Measurements from ENCODE around the gene CAMKMT. TPM values are rescaled to one million over a fixed set of nuclear protein-coding genes. Genes with fewer than 3 reads are reported as not detected.

Gene CAMKMT
- total RNA-seq, 1 experiment from 2014 or later, result 12.5 TPM

- no peak for TF ChIP-seq EZH2 (IDR thresholded peaks at IDR 0.05; ENCODE audit: borderline replicate concordance, low read depth, low read length, poor library complexity, severe bottlenecking)
- TF ChIP-seq, protein P1, sequence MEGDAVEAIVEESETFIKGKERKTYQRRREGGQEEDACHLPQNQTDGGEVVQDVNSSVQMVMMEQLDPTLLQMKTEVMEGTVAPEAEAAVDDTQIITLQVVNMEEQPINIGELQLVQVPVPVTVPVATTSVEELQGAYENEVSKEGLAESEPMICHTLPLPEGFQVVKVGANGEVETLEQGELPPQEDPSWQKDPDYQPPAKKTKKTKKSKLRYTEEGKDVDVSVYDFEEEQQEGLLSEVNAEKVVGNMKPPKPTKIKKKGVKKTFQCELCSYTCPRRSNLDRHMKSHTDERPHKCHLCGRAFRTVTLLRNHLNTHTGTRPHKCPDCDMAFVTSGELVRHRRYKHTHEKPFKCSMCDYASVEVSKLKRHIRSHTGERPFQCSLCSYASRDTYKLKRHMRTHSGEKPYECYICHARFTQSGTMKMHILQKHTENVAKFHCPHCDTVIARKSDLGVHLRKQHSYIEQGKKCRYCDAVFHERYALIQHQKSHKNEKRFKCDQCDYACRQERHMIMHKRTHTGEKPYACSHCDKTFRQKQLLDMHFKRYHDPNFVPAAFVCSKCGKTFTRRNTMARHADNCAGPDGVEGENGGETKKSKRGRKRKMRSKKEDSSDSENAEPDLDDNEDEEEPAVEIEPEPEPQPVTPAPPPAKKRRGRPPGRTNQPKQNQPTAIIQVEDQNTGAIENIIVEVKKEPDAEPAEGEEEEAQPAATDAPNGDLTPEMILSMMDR (conservative IDR thresholded peaks at IDR 0.05; ENCODE audit: low read depth, low read length), result no peak
- DNase-seq (ENCODE audit: low spot score), result no peak
- no peaks in the 10 kb centered on the region for H3K9me3 ChIP-seq (ENCODE audit: low read depth, low read length, poor library complexity, severe bottlenecking)
- H3K27ac ChIP-seq (ENCODE audit: low read depth, low read length, poor library complexity, severe bottlenecking), result no peak overlapping the region
- no peaks in the 10 kb centered on the region for H3K27me3 ChIP-seq (replicated peaks; ENCODE audit: insufficient read depth, low read depth, low read length, poor library complexity)
- no peaks in the 10 kb centered on the region for H3K36me3 ChIP-seq (ENCODE audit: insufficient read depth, low read length, poor library complexity, severe bottlenecking)
- ChIA-PET CTCF (interaction anchor here (1.6 kb wide), 1 partner anchor 227 kb away, joined by 4 read pairs; no protein-coding TSS in a partner anchor), POLR2A (ENCODE audit: low non-redundant PET) (no interaction called here)
- no TSS peak for BruUV-seq (replicated peaks)
- no peaks in the 10 kb centered on the region for H3K4me1 ChIP-seq (ENCODE audit: insufficient read depth, low read length, poor library complexity, severe bottlenecking)
- no peak overlapping the region for H3K4me3 ChIP-seq (ENCODE audit: low read depth, low read length, poor library complexity, severe bottlenecking)
- intact Hi-C loops (cut with micrococcal nuclease; ENCODE audit: unreplicated experiment), result no loop called here
Measured at GRCh38 chr2:44706681-44707553, 345.2 kb downstream of the CAMKMT start.

DNA sequence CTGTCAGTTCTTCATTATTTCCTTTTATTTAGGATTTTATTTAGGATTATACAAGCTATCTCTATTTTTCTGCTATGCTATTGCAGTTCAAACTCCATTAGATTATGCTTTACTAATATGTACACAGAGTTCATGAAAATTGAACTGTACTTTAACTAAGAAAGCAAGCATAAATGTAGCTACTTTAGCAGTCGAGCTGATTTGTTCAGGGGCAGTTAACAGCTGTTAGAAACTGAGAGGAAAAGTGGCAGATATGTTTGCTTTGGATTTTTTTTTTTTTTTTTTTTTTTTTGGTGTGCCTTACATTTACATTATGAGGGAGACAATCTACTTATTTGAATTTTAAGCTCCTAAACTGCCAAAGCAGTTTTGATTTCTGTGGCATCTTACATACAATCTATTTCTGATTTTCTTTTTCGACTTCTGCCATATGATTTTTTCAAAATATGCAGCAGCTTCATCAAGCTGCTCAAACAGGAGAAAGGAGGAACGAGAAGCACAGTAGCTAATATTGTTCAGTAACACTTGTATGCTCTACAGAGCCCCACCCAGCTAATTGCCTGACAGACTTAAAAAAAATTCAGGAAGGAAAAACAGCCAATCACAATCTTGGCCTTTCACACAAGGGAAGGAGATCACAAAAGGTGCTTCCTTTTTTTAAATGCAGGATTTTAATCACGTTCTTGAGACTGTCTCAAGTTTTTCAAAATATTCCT lies 346.4 kb downstream of the CAMKMT start:
- TF ChIP-seq, protein P1 (conservative IDR thresholded peaks at IDR 0.05; ENCODE audit: low read depth, low read length), result no peak
- TF ChIP-seq EZH2 (IDR thresholded peaks at IDR 0.05; ENCODE audit: borderline replicate concordance, low read depth, low read length, poor library complexity, severe bottlenecking), result no peak
- POLR2A ChIA-PET (ENCODE audit: low non-redundant PET), result no interaction called here
- peak; percentile 20 for DNase-seq (ENCODE audit: low spot score)
- no TSS peak for BruUV-seq (replicated peaks)
- no peaks in the 10 kb centered on the region for H3K4me1 ChIP-seq (ENCODE audit: insufficient read depth, low read length, poor library complexity, severe bottlenecking)
- CTCF ChIA-PET, result interaction anchor here (0.7 to 1.6 kb wide), 2 partner anchors 228 to 315 kb away, joined by 3 to 4 read pairs; no protein-coding TSS in a partner anchor
- intact Hi-C loops (cut with micrococcal nuclease; ENCODE audit: unreplicated experiment), result no loop called here
- H3K9me3 ChIP-seq (ENCODE audit: low read depth, low read length, poor library complexity, severe bottlenecking), result no peaks in the 10 kb centered on the region
- no peaks in the 10 kb centered on the region for H3K27me3 ChIP-seq (replicated peaks; ENCODE audit: insufficient read depth, low read depth, low read length, poor library complexity)
- no peak overlapping the region for H3K4me3 ChIP-seq (ENCODE audit: low read depth, low read length, poor library complexity, severe bottlenecking)
- no peaks in the 10 kb centered on the region for H3K36me3 ChIP-seq (ENCODE audit: insufficient read depth, low read length, poor library complexity, severe bottlenecking)
- H3K27ac ChIP-seq (ENCODE audit: low read depth, low read length, poor library complexity, severe bottlenecking), result no peak overlapping the region

DNA sequence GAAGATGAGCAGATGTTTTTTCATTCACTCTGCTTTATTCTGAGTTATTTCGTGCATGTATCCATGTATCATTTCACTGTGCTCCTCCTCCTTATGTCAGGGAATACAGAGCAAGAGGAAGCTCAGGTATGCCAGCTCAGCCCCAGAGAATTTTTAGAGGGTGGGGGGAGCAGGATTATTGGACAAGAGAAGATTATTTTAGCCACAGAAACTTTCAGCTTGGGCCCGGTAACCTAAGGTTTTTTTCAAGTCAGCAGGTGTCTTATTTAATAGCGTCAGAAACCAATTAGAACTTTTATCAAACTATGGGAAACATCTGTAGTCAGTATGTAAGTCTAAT lies 346.9 kb downstream of the CAMKMT start:
- TF ChIP-seq EZH2 (IDR thresholded peaks at IDR 0.05; ENCODE audit: borderline replicate concordance, low read depth, low read length, poor library complexity, severe bottlenecking), result no peak
- TF ChIP-seq, protein P1 (conservative IDR thresholded peaks at IDR 0.05; ENCODE audit: low read depth, low read length), result no peak
- intact Hi-C loops (cut with micrococcal nuclease; ENCODE audit: unreplicated experiment), result no loop called here
- no peak overlapping the region for H3K4me3 ChIP-seq (ENCODE audit: low read depth, low read length, poor library complexity, severe bottlenecking)
- no peak overlapping the region for H3K27ac ChIP-seq (ENCODE audit: low read depth, low read length, poor library complexity, severe bottlenecking)
- H3K27me3 ChIP-seq (replicated peaks; ENCODE audit: insufficient read depth, low read depth, low read length, poor library complexity), result no peaks in the 10 kb centered on the region
- no peaks in the 10 kb centered on the region for H3K36me3 ChIP-seq (ENCODE audit: insufficient read depth, low read length, poor library complexity, severe bottlenecking)
- CTCF ChIA-PET, result interaction anchor here (0.7 kb wide), 1 partner anchor 316 kb away, joined by 3 read pairs; no protein-coding TSS in a partner anchor
- POLR2A ChIA-PET (ENCODE audit: low non-redundant PET), result no interaction called here
- H3K9me3 ChIP-seq (ENCODE audit: low read depth, low read length, poor library complexity, severe bottlenecking), result no peaks in the 10 kb centered on the region
- H3K4me1 ChIP-seq (ENCODE audit: insufficient read depth, low read length, poor library complexity, severe bottlenecking), result no peaks in the 10 kb centered on the region
- no peak for DNase-seq (ENCODE audit: low spot score)
- no TSS peak for BruUV-seq (replicated peaks)
